HepG2 (cell line): ENCODE measurements around the gene GPAT3. TPM values are rescaled to one million over a fixed set of nuclear protein-coding genes. Genes with fewer than 3 reads are reported as not detected.

Experiments
- ATAC-seq: fragments of 200-7000 bp; cut with Tn5 transposase; 3 replicates; pipeline ENCODE4 v1.9.1; 2020; ENCODE audit warnings: mild to moderate bottlenecking, moderate library complexity
- BruUV-seq: library from RNA; stranded (reverse); fragments of 400-500 nt; replicated peaks from 2 replicates; lab custom pipeline; 2021; lab: Mats Ljungman, UMichigan
- CTCF ChIA-PET: fragments of 300-600 bp; formaldehyde crosslinking; extraction: SDS; loops from one replicate; lab custom pipeline; 2021; ENCODE audit warnings: low total read pairs, inconsistent platforms, low intra/inter-chr PET ratio; lab: Yijun Ruan, JAX
- POLR2A ChIA-PET: fragments of 350-600 bp; sonication (Branson Sonifier 250); formaldehyde crosslinking; loops from one replicate; lab custom pipeline; 2020; ENCODE audit warnings: antibody characterized with exemption, inconsistent platforms; lab: Yijun Ruan, JAX
- DNase-seq: peaks from one replicate; pipeline ENCODE4 v3.0.0-alpha.2; 2015; ENCODE audit warnings: low spot score
- FAIRE-seq: peaks from 3 replicates; lab custom pipeline; 2011; peaks lifted over from hg19 to GRCh38; lab: Jason Lieb, UNC
- H2AFZ ChIP-seq: one replicate; pipeline ENCODE4 v1.6.1; 2011; ENCODE audit warnings: low read length, inconsistent platforms
- H3K27ac ChIP-seq: fragments of 300-600 bp; 3 replicates; pipeline ENCODE4 v1.8.0; 2011; ENCODE audit warnings: mixed run types, mild to moderate bottlenecking, mixed read lengths, low read length, inconsistent platforms; ENCODE audit not compliant: insufficient read depth; ENCODE audit errors: extremely low read length
- H3K27me3 ChIP-seq, 2 experiments: fragments of 200-600 bp in 1 of 2; 2 replicates in 1 of 2; 3 replicates in 1 of 2; pipeline versions ENCODE4 v1.6.0 to v1.8.0; 2011; ENCODE audit warnings: low read length in 2 of 2, mild to moderate bottlenecking in 2 of 2, moderate library complexity in 2 of 2, inconsistent platforms in 1 of 2; ENCODE audit not compliant: insufficient read depth in 2 of 2, control insufficient read depth in 1 of 2
- H3K36me3 ChIP-seq, 2 experiments: fragments of 200-600 bp in 1 of 2; replicated peaks in 1 of 2; 2 replicates in 1 of 2; 3 replicates in 1 of 2; pipeline versions ENCODE4 v1.5.1 to v1.8.0; 2011; ENCODE audit warnings: low read length in 2 of 2, inconsistent platforms in 1 of 2; ENCODE audit not compliant: insufficient read depth in 2 of 2, control insufficient read depth in 1 of 2
- H3K4me1 ChIP-seq: 2 replicates; pipeline ENCODE4 v1.5.1; 2012; ENCODE audit warnings: low read length, inconsistent platforms; ENCODE audit not compliant: insufficient read depth
- H3K4me2 ChIP-seq: 2 replicates; pipeline ENCODE4 v1.6.0; 2011; ENCODE audit warnings: low read depth, low read length, inconsistent platforms
- H3K4me3 ChIP-seq, 3 experiments: fragments of 200-600 bp in 1 of 3; sonication (generic), shearing (Covaris generic) in 1 of 3; replicated peaks in 1 of 3; 2 replicates each; pipeline ENCODE4 v1.5.1; 2011 to 2016; ENCODE audit warnings: low read length in 3 of 3, inconsistent platforms in 2 of 3, low read depth in 2 of 3, mild to moderate bottlenecking in 2 of 3, control low read depth in 1 of 3, mixed read lengths in 1 of 3; ENCODE audit not compliant: insufficient read depth in 1 of 3
- H3K79me2 ChIP-seq: one replicate; pipeline ENCODE4 v1.6.1; 2011; ENCODE audit warnings: low read length, inconsistent platforms; ENCODE audit not compliant: insufficient read depth
- H3K9ac ChIP-seq: 2 replicates; pipeline ENCODE4 v1.6.0; 2011; ENCODE audit warnings: mild to moderate bottlenecking, low read depth, low read length, inconsistent platforms; ENCODE audit not compliant: insufficient read depth
- H3K9me3 ChIP-seq: 2 replicates; pipeline ENCODE4 v1.5.1; 2012; ENCODE audit warnings: mild to moderate bottlenecking, low read length
- H4K20me1 ChIP-seq: 2 replicates; pipeline ENCODE4 v1.6.0; 2011; ENCODE audit warnings: inconsistent platforms, mild to moderate bottlenecking, low read length, moderate library complexity; ENCODE audit not compliant: insufficient read depth
- ARHGAP35 ChIP-seq: sonication (generic); formaldehyde crosslinking; IDR thresholded peaks from 2 replicates; pipeline ENCODE4 v1.9.0; 2022; ENCODE audit warnings: mild to moderate bottlenecking, inconsistent platforms, moderate library complexity, missing genetic modification reagents, borderline replicate concordance
- GFI1 ChIP-seq: sonication (generic); formaldehyde crosslinking; IDR thresholded peaks from 2 replicates; pipeline ENCODE4 v1.5.0; 2020; ENCODE audit warnings: missing genetic modification reagents, mild to moderate bottlenecking, borderline replicate concordance
- HDAC1 ChIP-seq: sonication (generic); formaldehyde crosslinking; IDR thresholded peaks from 2 replicates; pipeline ENCODE4 v1.5.1; 2020; ENCODE audit warnings: mild to moderate bottlenecking, missing genetic modification reagents
- IRX3 ChIP-seq: sonication (generic); formaldehyde crosslinking; IDR thresholded peaks from 2 replicates; pipeline ENCODE4 v1.8.1; 2023; ENCODE audit warnings: mild to moderate bottlenecking, low read depth, missing genetic modification reagents, borderline replicate concordance
- SP5 ChIP-seq: IDR thresholded peaks from 2 replicates; pipeline ENCODE4 v1.6.1; 2016; ENCODE audit warnings: low read depth, borderline replicate concordance
- TCF12 ChIP-seq, 2 experiments: fragments of 450-650 bp in 1 of 2; sonication (generic) in 1 of 2; formaldehyde crosslinking in 1 of 2; IDR thresholded peaks; 2 replicates each; pipeline versions ENCODE4 v1.6.1 to v1.8.0; 2017 to 2022; ENCODE audit warnings: antibody characterized with exemption in 1 of 2, mild to moderate bottlenecking in 1 of 2, missing genetic modification reagents in 1 of 2, moderate library complexity in 1 of 2
- ZNF407 ChIP-seq: sonication (generic); formaldehyde crosslinking; IDR thresholded peaks from one replicate; pipeline ENCODE4 v1.5.1; 2020; ENCODE audit warnings: mild to moderate bottlenecking, missing genetic modification reagents; ENCODE audit errors: not compliant biosample characterization
- ZNF639 ChIP-seq: conservative IDR thresholded peaks from 2 replicates; pipeline ENCODE4 v1.6.1; 2018; ENCODE audit warnings: missing genetic modification reagents
- ZNF770 ChIP-seq: sonication (generic); formaldehyde crosslinking; IDR thresholded peaks from 2 replicates; pipeline ENCODE4 v1.5.0; 2020; ENCODE audit warnings: mild to moderate bottlenecking, missing genetic modification reagents
- ZSCAN12 ChIP-seq: sonication (generic); formaldehyde crosslinking; IDR thresholded peaks from 2 replicates; pipeline ENCODE4 v1.9.0; 2021; ENCODE audit warnings: mild to moderate bottlenecking, missing genetic modification reagents
- in situ Hi-C: cut with HindIII; loops from 2 replicates; pipeline ENCODE4 v1.10.0; 2017; ENCODE audit warnings: low pct_unique_long_range_greater_than_20kb; ENCODE audit not compliant: extremely low pct_ligation_motif_present
- intact Hi-C: fragments of 100-400 bp; cut with micrococcal nuclease; formaldehyde crosslinking; loops from one replicate; pipeline ENCODE4 v1.10.0; 2022; ENCODE audit not compliant: unreplicated experiment
- polyA plus RNA-seq, 8 experiments: library from polyadenylated mRNA; depleted of rRNA in 3 of 8; stranded (reverse) in 7 of 8; unstranded in 1 of 8; fragments of >200 nt; fragmentation: Illumina TruSeq in 4 of 8; extraction: Trizol in 4 of 8; gene quantifications; 2 replicates each; pipeline versions ENCODE4 v1.2.1 to v1.2.3, GENCODE V29; 2011 to 2016; ENCODE audit warnings: low read depth in 4 of 8, missing spikeins in 1 of 8, mixed read lengths in 1 of 8; ENCODE audit not compliant: insufficient read depth in 1 of 8
- total RNA-seq, 5 experiments: library from RNA; depleted of rRNA; stranded (reverse); fragments of >200 nt; fragmentation: Illumina TruSeq; extraction: Trizol; gene quantifications; 2 replicates each; pipeline ENCODE4 v1.2.3, GENCODE V29; 2016; ENCODE audit warnings: low read depth in 1 of 5

GPAT3 gene
- total and polyA plus RNA-seq, 2 of the 13 experiments (the other 11 are each of a cell fraction or from before 2014, with no cell fraction given), result 2.4 to 2.6 TPM

- TF ChIP-seq ZNF407 (CRISPR knock-in tag) (no peak), SP5 (CRISPR knock-in tag) (no peak), HDAC1 (CRISPR knock-in tag) (no peak)
These were observed 74.8 kb downstream of the GPAT3 start (continued) for GRCh38 chr4:83610729-83611128.

GRCh38 chr4:83613023-83613422, 77.1 kb downstream of the GPAT3 start:
- no TSS peak for BruUV-seq
- POLR2A ChIA-PET, result no interaction called here
- Histone ChIP-seq H3K79me2 (no peaks in the 10 kb centered on the region), H2AFZ (no peak overlapping the region), H3K27me3 (no peaks in the 10 kb centered on the region), H3K4me3 (no peak overlapping the region), H3K27ac (no peak overlapping the region), H3K9ac (no peak overlapping the region), H3K4me2 (no peak overlapping the region), H4K20me1 (no peaks in the 10 kb centered on the region), H3K9me3 (peaks cover 23% of the 10 kb centered on the region; the same call in 1 of the 2 replicates), H3K4me1 (peaks cover 2% of the 10 kb centered on the region), H3K36me3 (no peaks in the 10 kb centered on the region)
- CTCF ChIA-PET, result no interaction called here
- DNase-seq, result no peak
- in situ Hi-C loops (no loop called here), intact Hi-C loops (no loop called here)
- ATAC-seq, result no peak
- no peak for FAIRE-seq
- TF ChIP-seq ZSCAN12 (CRISPR knock-in tag) (no peak), ZNF639 (CRISPR knock-in tag) (no peak), GFI1 (CRISPR knock-in tag) (no peak), ARHGAP35 (no peak), ZNF770 (CRISPR knock-in tag) (no peak), TCF12 (IDR thresholded peaks at IDR 0.05) (no peak), TCF12 (CRISPR knock-in tag; IDR thresholded peaks at IDR 0.05) (no peak), IRX3 (CRISPR knock-in tag) (no peak)
